ENCODE results near the gene GNPTG. TPM values are rescaled to one million over a fixed set of nuclear protein-coding genes. Genes with fewer than 3 reads are reported as not detected.

Gene GNPTG
- total RNA-seq, 1 experiment from 2014 or later = 37.3 TPM

- DNase-seq = no peak
- Mint-ChIP-seq H3K4me1 (ENCODE audit: low read depth, unreplicated experiment) (no peaks in the 10 kb centered on the region), H3K27ac (ENCODE audit: unreplicated experiment) (no peak overlapping the region), H3K4me3 (ENCODE audit: unreplicated experiment) (no peak overlapping the region), H3K9me3 (ENCODE audit: unreplicated experiment) (no peaks in the 10 kb centered on the region), H3K36me3 (ENCODE audit: insufficient read depth, unreplicated experiment) (peaks cover 70% of the 10 kb centered on the region), H3K27me3 (ENCODE audit: insufficient read depth, unreplicated experiment) (no peaks in the 10 kb centered on the region)
- no peaks in the 10 kb centered on the region for H3K4me1 ChIP-seq
- H3K4me3 ChIP-seq (ENCODE audit: low read depth, low read length) = no peak overlapping the region
- no peaks in the 10 kb centered on the region for H3K9me3 ChIP-seq
- intact Hi-C loops (cut with micrococcal nuclease; ENCODE audit: unreplicated experiment) = no loop called here
- peaks cover 7% of the 10 kb centered on the region for H3K36me3 ChIP-seq (ENCODE audit: control insufficient read depth, insufficient read depth, low read length)
- ChIA-PET CTCF (no interaction called here), POLR2A (no interaction called here)
- no TSS peak for BruUV-seq (replicated peaks)
- no peak for TF ChIP-seq CTCF (IDR thresholded peaks at IDR 0.05; ENCODE audit: insufficient read depth in 1 of 2, low read depth in 1 of 2, low read length in 1 of 2, severe bottlenecking in 1 of 2, unreplicated experiment in 1 of 2)
- no peaks in the 10 kb centered on the region for H3K27me3 ChIP-seq (replicated peaks; ENCODE audit: control insufficient read depth, insufficient read depth, low read length)
These were observed 32.7 kb upstream of the GNPTG start for GRCh38 chr16:1319041-1319440.

GRCh38 chr16:1320097-1320496, 31.6 kb upstream of the GNPTG start:
- BruUV-seq (replicated peaks) = no TSS peak
- no peak overlapping the region for H3K27ac Mint-ChIP-seq (ENCODE audit: unreplicated experiment)
- no peaks in the 10 kb centered on the region for H3K9me3 Mint-ChIP-seq (ENCODE audit: unreplicated experiment)
- POLR2A ChIA-PET = no interaction called here
- Histone ChIP-seq H3K27me3 (replicated peaks; ENCODE audit: control insufficient read depth, insufficient read depth, low read length) (no peaks in the 10 kb centered on the region), H3K4me1 (no peaks in the 10 kb centered on the region), H3K4me3 (ENCODE audit: low read depth, low read length) (no peak overlapping the region), H3K36me3 (ENCODE audit: control insufficient read depth, insufficient read depth, low read length) (peaks cover 7% of the 10 kb centered on the region), H3K9me3 (no peaks in the 10 kb centered on the region)
- H3K4me1 Mint-ChIP-seq (ENCODE audit: low read depth, unreplicated experiment) = no peaks in the 10 kb centered on the region
- no peaks in the 10 kb centered on the region for H3K27me3 Mint-ChIP-seq (ENCODE audit: insufficient read depth, unreplicated experiment)
- no peak for DNase-seq
- H3K36me3 Mint-ChIP-seq (ENCODE audit: insufficient read depth, unreplicated experiment) = peaks cover 72% of the 10 kb centered on the region
- H3K4me3 Mint-ChIP-seq (ENCODE audit: unreplicated experiment) = no peak overlapping the region
- no peak for TF ChIP-seq CTCF (IDR thresholded peaks at IDR 0.05; ENCODE audit: insufficient read depth in 1 of 2, low read depth in 1 of 2, low read length in 1 of 2, severe bottlenecking in 1 of 2, unreplicated experiment in 1 of 2)
- CTCF ChIA-PET = no interaction called here
- intact Hi-C loops (cut with micrococcal nuclease; ENCODE audit: unreplicated experiment) = no loop called here

GRCh38 chr16:1320658-1321240, 31.0 kb upstream of the GNPTG start:
- H3K4me1 ChIP-seq = no peaks in the 10 kb centered on the region
- H3K27me3 ChIP-seq (replicated peaks; ENCODE audit: control insufficient read depth, insufficient read depth, low read length) = no peaks in the 10 kb centered on the region
- peaks cover 7% of the 10 kb centered on the region for H3K36me3 ChIP-seq (ENCODE audit: control insufficient read depth, insufficient read depth, low read length)
- ChIA-PET POLR2A (no interaction called here), CTCF (interaction anchor here (0.6 kb wide), 1 partner anchor 51 kb away, joined by 4 read pairs; no protein-coding TSS in a partner anchor)
- no peaks in the 10 kb centered on the region for H3K9me3 Mint-ChIP-seq (ENCODE audit: unreplicated experiment)
- H3K4me3 ChIP-seq (ENCODE audit: low read depth, low read length) = no peak overlapping the region
- H3K27me3 Mint-ChIP-seq (ENCODE audit: insufficient read depth, unreplicated experiment) = no peaks in the 10 kb centered on the region
- H3K36me3 Mint-ChIP-seq (ENCODE audit: insufficient read depth, unreplicated experiment) = peaks cover 67% of the 10 kb centered on the region
- no peaks in the 10 kb centered on the region for H3K9me3 ChIP-seq
- DNase-seq = no peak
- H3K4me1 Mint-ChIP-seq (ENCODE audit: low read depth, unreplicated experiment) = no peaks in the 10 kb centered on the region
- no peak overlapping the region for H3K4me3 Mint-ChIP-seq (ENCODE audit: unreplicated experiment)
- intact Hi-C loops (cut with micrococcal nuclease; ENCODE audit: unreplicated experiment) = no loop called here
- no TSS peak for BruUV-seq (replicated peaks)
- no peak overlapping the region for H3K27ac Mint-ChIP-seq (ENCODE audit: unreplicated experiment)
- TF ChIP-seq CTCF (IDR thresholded peaks at IDR 0.05; ENCODE audit: insufficient read depth in 1 of 2, low read depth in 1 of 2, low read length in 1 of 2, severe bottlenecking in 1 of 2, unreplicated experiment in 1 of 2) = no peak
